ENCODE measurements around the gene COL17A1.

DNA sequence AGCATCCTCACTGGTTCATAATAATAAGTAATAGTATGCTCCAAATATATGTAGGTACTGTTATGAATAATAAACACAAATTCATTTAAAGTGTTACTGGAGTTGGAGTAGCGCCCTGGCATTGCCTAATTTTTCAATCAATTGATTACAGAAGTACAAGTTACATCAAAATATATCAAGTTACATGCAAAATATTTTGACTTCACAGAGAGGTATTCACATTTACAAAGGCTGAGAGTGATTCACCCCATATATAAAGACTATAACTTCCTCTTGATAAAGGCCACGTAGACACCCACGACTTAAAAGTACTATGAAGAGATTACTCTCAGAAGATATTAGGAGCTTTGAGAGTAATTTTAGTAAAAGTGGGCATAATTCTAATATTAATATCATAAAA is 13.6 kb upstream of the COL17A1 start:
- TF ChIP-seq CTCF (IDR thresholded peaks at IDR 0.05): no peak
- TF ChIP-seq, protein P1, sequence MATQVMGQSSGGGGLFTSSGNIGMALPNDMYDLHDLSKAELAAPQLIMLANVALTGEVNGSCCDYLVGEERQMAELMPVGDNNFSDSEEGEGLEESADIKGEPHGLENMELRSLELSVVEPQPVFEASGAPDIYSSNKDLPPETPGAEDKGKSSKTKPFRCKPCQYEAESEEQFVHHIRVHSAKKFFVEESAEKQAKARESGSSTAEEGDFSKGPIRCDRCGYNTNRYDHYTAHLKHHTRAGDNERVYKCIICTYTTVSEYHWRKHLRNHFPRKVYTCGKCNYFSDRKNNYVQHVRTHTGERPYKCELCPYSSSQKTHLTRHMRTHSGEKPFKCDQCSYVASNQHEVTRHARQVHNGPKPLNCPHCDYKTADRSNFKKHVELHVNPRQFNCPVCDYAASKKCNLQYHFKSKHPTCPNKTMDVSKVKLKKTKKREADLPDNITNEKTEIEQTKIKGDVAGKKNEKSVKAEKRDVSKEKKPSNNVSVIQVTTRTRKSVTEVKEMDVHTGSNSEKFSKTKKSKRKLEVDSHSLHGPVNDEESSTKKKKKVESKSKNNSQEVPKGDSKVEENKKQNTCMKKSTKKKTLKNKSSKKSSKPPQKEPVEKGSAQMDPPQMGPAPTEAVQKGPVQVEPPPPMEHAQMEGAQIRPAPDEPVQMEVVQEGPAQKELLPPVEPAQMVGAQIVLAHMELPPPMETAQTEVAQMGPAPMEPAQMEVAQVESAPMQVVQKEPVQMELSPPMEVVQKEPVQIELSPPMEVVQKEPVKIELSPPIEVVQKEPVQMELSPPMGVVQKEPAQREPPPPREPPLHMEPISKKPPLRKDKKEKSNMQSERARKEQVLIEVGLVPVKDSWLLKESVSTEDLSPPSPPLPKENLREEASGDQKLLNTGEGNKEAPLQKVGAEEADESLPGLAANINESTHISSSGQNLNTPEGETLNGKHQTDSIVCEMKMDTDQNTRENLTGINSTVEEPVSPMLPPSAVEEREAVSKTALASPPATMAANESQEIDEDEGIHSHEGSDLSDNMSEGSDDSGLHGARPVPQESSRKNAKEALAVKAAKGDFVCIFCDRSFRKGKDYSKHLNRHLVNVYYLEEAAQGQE (IDR thresholded peaks at IDR 0.05; ENCODE audit: insufficient read depth in 1 of 2, low read depth in 2 of 2, low read length in 1 of 2): no peak
- TF ChIP-seq POLR2AphosphoS5 (IDR thresholded peaks at IDR 0.05; ENCODE audit: low read depth, low read length): no peak

Measured in Panc1 (cell line).